HCT116 (cell line): ENCODE data around the gene ZEB2. TPM values are rescaled to one million over a fixed set of nuclear protein-coding genes. Genes with fewer than 3 reads are reported as not detected.

Experiments used
- ATAC-seq: fragments of 200-7000 bp; cut with Tn5 transposase; 2 replicates; pipeline ENCODE4 v1.9.1; 2020; ENCODE audit warnings: mild to moderate bottlenecking, moderate library complexity
- BruUV-seq: library from RNA; stranded (reverse); fragments of 400-500 nt; replicated peaks from 2 replicates; lab custom pipeline; 2021; lab: Mats Ljungman, UMichigan
- CTCF ChIA-PET: fragments of 300-600 bp; sonication (Branson Sonifier 250); formaldehyde crosslinking; loops from one replicate; lab custom pipeline; 2021; ENCODE audit warnings: antibody characterized with exemption; lab: Charles Lee
- POLR2A ChIA-PET: fragments of 300-600, 350-600 bp; sonication (Branson Sonifier 250); formaldehyde crosslinking; loops from one replicate; lab custom pipeline; 2021; ENCODE audit warnings: antibody characterized with exemption; lab: Charles Lee
- RAD21 ChIA-PET, 2 experiments: fragments of 300-600 bp; sonication (Branson Sonifier 250); formaldehyde crosslinking; loops; one replicate each; lab custom pipeline; 2023; ENCODE audit warnings: low total read pairs in 2 of 2; ENCODE audit not compliant: uncharacterized antibody in 2 of 2, unreplicated experiment in 2 of 2, low non-redundant PET in 1 of 2; lab: Charles Lee
- DNase-seq: peaks from one replicate; pipeline ENCODE4 v3.0.0-alpha.2; 2010; ENCODE audit warnings: low read depth, low spot score
- H2AFZ ChIP-seq: fragments of 200-600 bp; shearing (Covaris generic), sonication (generic); 2 replicates; pipeline ENCODE4 v1.6.1; 2017; ENCODE audit warnings: low read depth, mixed run types, mixed read lengths, antibody characterized with exemption, low read length; ENCODE audit not compliant: poor library complexity, severe bottlenecking
- H3K27ac ChIP-seq: 2 replicates; pipeline ENCODE4 v1.5.1; 2012; ENCODE audit warnings: low read depth, low read length
- H3K27me3 ChIP-seq: fragments of 200-600 bp; sonication (generic); 2 replicates; pipeline ENCODE4 v1.6.1; 2016; ENCODE audit warnings: mixed run types, low read length, mixed read lengths; ENCODE audit not compliant: insufficient read depth
- H3K36me3 ChIP-seq, 2 experiments: fragments of 200-500 bp in 1 of 2; fragments of 200-600 bp in 1 of 2; sonication (Bioruptor generic) in 1 of 2; sonication (generic) in 1 of 2; 2 replicates each; pipeline versions ENCODE4 v1.5.1 to v1.6.1; 2014 to 2016; ENCODE audit warnings: low read length in 2 of 2, inconsistent platforms in 1 of 2, mixed read lengths in 1 of 2, mixed run types in 1 of 2; ENCODE audit not compliant: insufficient read depth in 2 of 2, control insufficient read depth in 1 of 2
- H3K4me1 ChIP-seq, 2 experiments: fragments of 200-600 bp in 1 of 2; sonication (generic) in 1 of 2; 2 replicates each; pipeline versions ENCODE4 v1.5.1 to v1.6.1; 2012 to 2017; ENCODE audit warnings: low read length in 2 of 2, inconsistent platforms in 1 of 2, mild to moderate bottlenecking in 1 of 2, mixed read lengths in 1 of 2, mixed run types in 1 of 2, moderate library complexity in 1 of 2; ENCODE audit not compliant: insufficient read depth in 2 of 2, control insufficient read depth in 1 of 2
- H3K4me2 ChIP-seq: fragments of 200-600 bp; sonication (generic); 2 replicates; pipeline ENCODE4 v1.6.1; 2017; ENCODE audit warnings: mixed run types, low read length, mixed read lengths
- H3K4me3 ChIP-seq, 2 experiments: fragments of 200-600 bp in 1 of 2; sonication (generic) in 1 of 2; replicated peaks in 1 of 2; 2 replicates each; pipeline ENCODE4 v1.5.1; 2011 to 2016; ENCODE audit warnings: low read length in 2 of 2, control low read depth in 1 of 2, low read depth in 1 of 2, mild to moderate bottlenecking in 1 of 2, mixed read lengths in 1 of 2, mixed run types in 1 of 2
- H3K79me2 ChIP-seq: fragments of 200-600 bp; sonication (generic); 2 replicates; pipeline ENCODE4 v1.6.1; 2017; ENCODE audit warnings: mild to moderate bottlenecking, mixed run types, low read length, moderate library complexity, mixed read lengths; ENCODE audit not compliant: insufficient read depth
- H3K9ac ChIP-seq: fragments of 200-600 bp; sonication (generic); 2 replicates; pipeline ENCODE4 v1.6.1; 2016; ENCODE audit warnings: low read length, mixed read lengths
- H3K9me2 ChIP-seq: fragments of 200-600 bp; sonication (generic), shearing (Covaris generic); 2 replicates; pipeline ENCODE4 v1.6.1; 2017; ENCODE audit warnings: mixed run types, mild to moderate bottlenecking, moderate library complexity; ENCODE audit not compliant: insufficient read depth
- H3K9me3 ChIP-seq, 2 experiments: fragments of 200-500 bp in 1 of 2; fragments of 200-600 bp in 1 of 2; sonication (Bioruptor generic) in 1 of 2; sonication (generic) in 1 of 2; 2 replicates each; pipeline ENCODE4 v1.6.1; 2014 to 2017; ENCODE audit warnings: low read length in 2 of 2, mixed read lengths in 2 of 2, inconsistent platforms in 1 of 2, low read depth in 1 of 2, mild to moderate bottlenecking in 1 of 2, mixed run types in 1 of 2, moderate library complexity in 1 of 2; ENCODE audit not compliant: control insufficient read depth in 1 of 2, insufficient read depth in 1 of 2
- H4K20me1 ChIP-seq: fragments of 200-600 bp; sonication (generic), shearing (Covaris generic); 2 replicates; pipeline ENCODE4 v1.6.1; 2017; ENCODE audit warnings: mixed run types, mild to moderate bottlenecking, moderate library complexity; ENCODE audit not compliant: insufficient read depth
- CBX3 ChIP-seq: IDR thresholded peaks from 2 replicates; pipeline ENCODE4 v1.6.1; 2012; ENCODE audit warnings: low read depth
- CTCF ChIP-seq, 3 experiments: fragments of 200-600 bp in 1 of 3; sonication (generic) in 1 of 3; IDR thresholded peaks in 2 of 3; conservative IDR thresholded peaks in 1 of 3; 2 replicates each; pipeline ENCODE4 v1.5.1; 2012 to 2017; ENCODE audit warnings: low read depth in 2 of 3, low read length in 2 of 3, antibody characterized with exemption in 1 of 3, borderline replicate concordance in 1 of 3, control low read depth in 1 of 3, mild to moderate bottlenecking in 1 of 3, mixed read lengths in 1 of 3, mixed run types in 1 of 3, moderate library complexity in 1 of 3; ENCODE audit not compliant: insufficient read depth in 1 of 3
- FOSL1 ChIP-seq: IDR thresholded peaks from 2 replicates; pipeline ENCODE4 v1.6.1; 2012; ENCODE audit warnings: low read depth
- JUND ChIP-seq: IDR thresholded peaks from 2 replicates; pipeline ENCODE4 v1.6.1; 2012
- SIN3A ChIP-seq: IDR thresholded peaks from 2 replicates; pipeline ENCODE4 v1.6.1; 2012; ENCODE audit warnings: low read depth
- SP1 ChIP-seq: IDR thresholded peaks from 2 replicates; pipeline ENCODE4 v1.6.1; 2012; ENCODE audit warnings: low read depth
- SRF ChIP-seq: IDR thresholded peaks from 2 replicates; pipeline ENCODE4 v1.6.1; 2012; ENCODE audit warnings: low read depth
- YY1 ChIP-seq: IDR thresholded peaks from 2 replicates; pipeline ENCODE4 v1.6.1; 2011; ENCODE audit warnings: low read length, low read depth, moderate library complexity, mild to moderate bottlenecking; ENCODE audit not compliant: insufficient replicate concordance; ENCODE audit errors: extremely low read depth
- ZNF274 ChIP-seq: fragments of 200-500 bp; sonication (Bioruptor generic); IDR thresholded peaks from 2 replicates; pipeline ENCODE4 v1.6.1; 2014; ENCODE audit warnings: mild to moderate bottlenecking, low read depth, low read length, inconsistent platforms
- intact Hi-C: fragments of 100-400 bp; cut with micrococcal nuclease; formaldehyde crosslinking; loops from 2 replicates; pipeline ENCODE4 v1.10.0; 2022
- total RNA-seq: library from RNA; stranded (reverse); gene quantifications from one replicate; pipeline ENCODE4 v1.2.1, GENCODE V29; 2021; ENCODE audit not compliant: unreplicated experiment
- TF ChIP-seq, protein P1 (sequence below): IDR thresholded peaks from 2 replicates; pipeline ENCODE4 v1.6.1; 2012

Gene ZEB2
- total RNA-seq, 1 experiment from 2014 or later, result 0.81 TPM

- ChIA-PET RAD21 (no interaction called here), POLR2A (no interaction called here), CTCF (no interaction called here)
- Histone ChIP-seq H3K27me3 (no peaks in the 10 kb centered on the region), H3K4me2 (no peak overlapping the region), H3K9me3 (no peaks in the 10 kb centered on the region), H3K27ac (no peak overlapping the region), H3K36me3 (no peaks in the 10 kb centered on the region), H3K79me2 (no peaks in the 10 kb centered on the region), H3K9me2 (no peaks in the 10 kb centered on the region), H3K9ac (no peak overlapping the region), H4K20me1 (no peaks in the 10 kb centered on the region), H3K4me1 (no peaks in the 10 kb centered on the region), H2AFZ (no peak overlapping the region), H3K4me3 (no peak overlapping the region)
- DNase-seq (no peak), ATAC-seq (no peak)
- no peak for TF ChIP-seq YY1
- no peak for TF ChIP-seq SP1
- TF ChIP-seq ZNF274, result no peak
- TF ChIP-seq SIN3A, result no peak
- no peak for TF ChIP-seq SRF
- TF ChIP-seq CBX3, result no peak
- no peak for TF ChIP-seq CTCF (IDR thresholded peaks at IDR 0.05 in 2 of 3, conservative IDR thresholded peaks at IDR 0.05 in 1 of 3; ENCODE audit: borderline replicate concordance in 1 of 3, insufficient read depth in 1 of 3, low read depth in 2 of 3, low read length in 2 of 3)
- no peak for TF ChIP-seq JUND
- TF ChIP-seq FOSL1, result no peak
- TF ChIP-seq, protein P1, sequence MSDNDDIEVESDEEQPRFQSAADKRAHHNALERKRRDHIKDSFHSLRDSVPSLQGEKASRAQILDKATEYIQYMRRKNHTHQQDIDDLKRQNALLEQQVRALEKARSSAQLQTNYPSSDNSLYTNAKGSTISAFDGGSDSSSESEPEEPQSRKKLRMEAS, result no peak
- no TSS peak for BruUV-seq
- intact Hi-C loops, result no loop called here
Measured at GRCh38 chr2:144493027-144493809, 26.7 kb downstream of the ZEB2 start.
